ENCODE data around the gene HSD3B2. TPM values are rescaled to one million over a fixed set of nuclear protein-coding genes. Genes with fewer than 3 reads are reported as not detected.

The HSD3B2 gene
- total and polyA plus RNA-seq, 4 donors: 0.02 to 1.6 TPM; not detected in 2

- H3K4me1 ChIP-seq (ENCODE audit: control insufficient read depth in 5 of 5, insufficient read depth in 5 of 5, low read length in 5 of 5): no peaks in the 10 kb centered on the region
- no peaks in the 10 kb centered on the region for H3K9me3 ChIP-seq (ENCODE audit: control insufficient read depth in 4 of 4, insufficient read depth in 3 of 4, low read length in 3 of 4)
- no peaks in the 10 kb centered on the region for H3K27me3 ChIP-seq (ENCODE audit: control insufficient read depth in 3 of 3, insufficient read depth in 3 of 3, low read length in 2 of 3)
- no peak for ATAC-seq (ENCODE audit: insufficient read depth, low FRiP score)
- no peaks in the 10 kb centered on the region for H3K36me3 ChIP-seq (ENCODE audit: control insufficient read depth in 4 of 4, insufficient read depth in 4 of 4, low read length in 4 of 4)
- no peak for DNase-seq
- no peak for TF ChIP-seq CTCF (IDR thresholded peaks at IDR 0.05; ENCODE audit: control extremely low read depth, extremely low read depth)
- 93 to 98% methylated on average over 1 of the region's 1 CpG for WGBS, 2 donors
- H3K9ac ChIP-seq (ENCODE audit: insufficient read depth in 1 of 2, low read length in 2 of 2): no peak overlapping the region
- no peak overlapping the region for H3K4me3 ChIP-seq
- H3K27ac ChIP-seq (ENCODE audit: low read depth in 1 of 2, low read length in 1 of 2): no peak overlapping the region
Measured at GRCh38 chr1:119394085-119394484, 20.9 kb upstream of the HSD3B2 start.

- ATAC-seq (ENCODE audit: insufficient read depth, low FRiP score) (no peak), DNase-seq (no peak)
- TF ChIP-seq CTCF (IDR thresholded peaks at IDR 0.05; ENCODE audit: control extremely low read depth, extremely low read depth): no peak
- no peak overlapping the region for H3K9ac ChIP-seq (ENCODE audit: insufficient read depth in 1 of 2, low read length in 2 of 2)
- no peaks in the 10 kb centered on the region for H3K9me3 ChIP-seq (ENCODE audit: control insufficient read depth in 4 of 4, insufficient read depth in 3 of 4, low read length in 3 of 4)
- H3K27ac ChIP-seq (ENCODE audit: low read depth in 1 of 2, low read length in 1 of 2): no peak overlapping the region
- no peaks in the 10 kb centered on the region for H3K27me3 ChIP-seq (ENCODE audit: control insufficient read depth in 3 of 3, insufficient read depth in 3 of 3, low read length in 2 of 3)
- no peak overlapping the region for H3K4me3 ChIP-seq
- H3K4me1 ChIP-seq (ENCODE audit: control insufficient read depth in 5 of 5, insufficient read depth in 5 of 5, low read length in 5 of 5): no peaks in the 10 kb centered on the region
- no peaks in the 10 kb centered on the region for H3K36me3 ChIP-seq (ENCODE audit: control insufficient read depth in 4 of 4, insufficient read depth in 4 of 4, low read length in 4 of 4)
Measured at GRCh38 chr1:119396982-119397381, 18.0 kb upstream of the HSD3B2 start.

GRCh38 chr1:119397986-119398385, 17.0 kb upstream of the HSD3B2 start:
- H3K27me3 ChIP-seq (ENCODE audit: control insufficient read depth in 3 of 3, insufficient read depth in 3 of 3, low read length in 2 of 3): no peaks in the 10 kb centered on the region
- H3K4me3 ChIP-seq: no peak overlapping the region
- no peaks in the 10 kb centered on the region for H3K4me1 ChIP-seq (ENCODE audit: control insufficient read depth in 5 of 5, insufficient read depth in 5 of 5, low read length in 5 of 5)
- 66 to 83% methylated on average over 3 of the region's 3 CpGs for WGBS, 2 donors
- no peak for DNase-seq
- H3K36me3 ChIP-seq (ENCODE audit: control insufficient read depth in 4 of 4, insufficient read depth in 4 of 4, low read length in 4 of 4): no peaks in the 10 kb centered on the region
- no peak for ATAC-seq (ENCODE audit: insufficient read depth, low FRiP score)
- H3K9ac ChIP-seq (ENCODE audit: insufficient read depth in 1 of 2, low read length in 2 of 2): no peak overlapping the region
- TF ChIP-seq CTCF (IDR thresholded peaks at IDR 0.05; ENCODE audit: control extremely low read depth, extremely low read depth): no peak
- no peak overlapping the region for H3K27ac ChIP-seq (ENCODE audit: low read depth in 1 of 2, low read length in 1 of 2)
- no peaks in the 10 kb centered on the region for H3K9me3 ChIP-seq (ENCODE audit: control insufficient read depth in 4 of 4, insufficient read depth in 3 of 4, low read length in 3 of 4)

GRCh38 chr1:119404736-119405135, 10.2 kb upstream of the HSD3B2 start:
- Histone ChIP-seq H3K9me3 (ENCODE audit: control insufficient read depth in 4 of 4, insufficient read depth in 3 of 4, low read length in 3 of 4) (peaks cover 0 to 8% (median 4%) of the 10 kb centered on the region in 4 donors), H3K4me3 (no peak overlapping the region), H3K9ac (ENCODE audit: insufficient read depth in 1 of 2, low read length in 2 of 2) (no peak overlapping the region), H3K36me3 (ENCODE audit: control insufficient read depth in 4 of 4, insufficient read depth in 4 of 4, low read length in 4 of 4) (no peaks in the 10 kb centered on the region), H3K27ac (ENCODE audit: low read depth in 1 of 2, low read length in 1 of 2) (no peak overlapping the region), H3K4me1 (ENCODE audit: control insufficient read depth in 5 of 5, insufficient read depth in 5 of 5, low read length in 5 of 5) (no peaks in the 10 kb centered on the region), H3K27me3 (ENCODE audit: control insufficient read depth in 3 of 3, insufficient read depth in 3 of 3, low read length in 2 of 3) (no peaks in the 10 kb centered on the region)
- no peak for TF ChIP-seq CTCF (IDR thresholded peaks at IDR 0.05; ENCODE audit: control extremely low read depth, extremely low read depth)
- DNase-seq: no peak
- ATAC-seq (ENCODE audit: insufficient read depth, low FRiP score): no peak
- WGBS, 2 donors: 15 to 19% methylated on average over 2 of the region's 2 CpGs
